ENCODE measurements around the gene APOA5. TPM values are rescaled to one million over a fixed set of nuclear protein-coding genes. Genes with fewer than 3 reads are reported as not detected.

The APOA5 gene
- total and polyA plus RNA-seq, 2 of the 13 experiments (the other 11 are each of a cell fraction or from before 2014, with no cell fraction given): 44.0 to 49.1 TPM

GRCh38 chr11:116808262-116809175 is 16.8 kb upstream of the APOA5 start (continued):
- TF ChIP-seq ZNF503 (CRISPR knock-in tag; IDR thresholded peaks at IDR 0.05) (peak; percentile 98), RCOR2 (CRISPR knock-in tag; IDR thresholded peaks at IDR 0.05) (peak; percentile 98), SMARCC2 (IDR thresholded peaks at IDR 0.05) (no peak), THAP8 (CRISPR knock-in tag; IDR thresholded peaks at IDR 0.05; ENCODE audit: borderline replicate concordance) (no peak), NFYC (CRISPR knock-in tag; IDR thresholded peaks at IDR 0.05) (0 out of 2 replicates have a peak, but pooled peaks have one; percentile 8), NONO (IDR thresholded peaks at IDR 0.05) (no peak), NONO (CRISPR knock-in tag; conservative IDR thresholded peaks at IDR 0.05) (no peak), SMYD3 (CRISPR knock-in tag; IDR thresholded peaks at IDR 0.05) (peak; percentile 84; the same call in 1 of the 2 replicates), ZNF333 (CRISPR knock-in tag; IDR thresholded peaks at IDR 0.05; ENCODE audit: borderline replicate concordance) (no peak), SP1 (IDR thresholded peaks at IDR 0.05) (no peak), SP1 (CRISPR knock-in tag; IDR thresholded peaks at IDR 0.05) (peak; percentile 63), NPAS2 (CRISPR knock-in tag; IDR thresholded peaks at IDR 0.05; ENCODE audit: borderline replicate concordance) (no peak), ZNF33A (CRISPR knock-in tag; IDR thresholded peaks at IDR 0.05; ENCODE audit: borderline replicate concordance) (no peak), CENPBD1 (CRISPR knock-in tag; IDR thresholded peaks at IDR 0.05; ENCODE audit: borderline replicate concordance, low read depth) (no peak), TFDP1 (CRISPR knock-in tag; IDR thresholded peaks at IDR 0.05; ENCODE audit: borderline replicate concordance) (peak; percentile 14; the same call in 1 of the 2 replicates), ETV5 (CRISPR knock-in tag; IDR thresholded peaks at IDR 0.05; ENCODE audit: borderline replicate concordance) (peak; percentile 58; the same call in 1 of the 2 replicates), ZNF513 (CRISPR knock-in tag; conservative IDR thresholded peaks at IDR 0.05) (no peak), ZSCAN21 (CRISPR knock-in tag; IDR thresholded peaks at IDR 0.05; ENCODE audit: borderline replicate concordance) (no peak; the same call in 1 of the 2 replicates), SRSF9 (IDR thresholded peaks at IDR 0.05; ENCODE audit: borderline replicate concordance, insufficient read depth, low read depth, low read length, poor library complexity, severe bottlenecking) (no peak), ZNF580 (CRISPR knock-in tag; IDR thresholded peaks at IDR 0.05; ENCODE audit: borderline replicate concordance, low read depth) (no peak; the same call in 1 of the 2 replicates)

Data from HepG2 (cell line).